Nucleus accumbens (tissue), 56 donors: ENCODE measurements around the gene NELL2.

ENCODE experiments used
- DNase-seq, 56 donors: peaks; one replicate each; lab custom pipeline; 2025; lab: John Stamatoyannopoulos, UW

The NELL2 gene

DNA sequence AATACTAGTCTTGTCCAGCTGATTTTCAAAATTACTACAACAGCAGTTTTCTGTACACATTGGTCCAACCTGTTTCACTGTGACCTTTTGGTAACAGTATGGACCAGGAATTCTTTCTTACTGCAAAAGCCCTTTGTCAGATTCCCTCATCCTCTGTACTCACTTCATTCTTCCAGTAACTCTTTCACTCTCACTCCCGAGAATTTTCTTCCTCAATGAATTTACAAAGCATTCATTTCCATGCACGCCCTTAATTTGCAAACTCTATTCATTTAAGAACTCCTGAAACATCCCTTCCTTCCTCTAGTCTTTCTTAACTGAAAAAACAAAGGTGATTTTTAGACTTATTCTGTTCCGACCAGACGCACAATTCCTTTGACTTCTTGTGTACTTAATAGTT, 238.2 kb downstream of the NELL2 start:
- DNase-seq = no peak

- no peak for DNase-seq
Measured at GRCh38 chr12:44628180-44628579, 247.9 kb downstream of the NELL2 start.

DNA sequence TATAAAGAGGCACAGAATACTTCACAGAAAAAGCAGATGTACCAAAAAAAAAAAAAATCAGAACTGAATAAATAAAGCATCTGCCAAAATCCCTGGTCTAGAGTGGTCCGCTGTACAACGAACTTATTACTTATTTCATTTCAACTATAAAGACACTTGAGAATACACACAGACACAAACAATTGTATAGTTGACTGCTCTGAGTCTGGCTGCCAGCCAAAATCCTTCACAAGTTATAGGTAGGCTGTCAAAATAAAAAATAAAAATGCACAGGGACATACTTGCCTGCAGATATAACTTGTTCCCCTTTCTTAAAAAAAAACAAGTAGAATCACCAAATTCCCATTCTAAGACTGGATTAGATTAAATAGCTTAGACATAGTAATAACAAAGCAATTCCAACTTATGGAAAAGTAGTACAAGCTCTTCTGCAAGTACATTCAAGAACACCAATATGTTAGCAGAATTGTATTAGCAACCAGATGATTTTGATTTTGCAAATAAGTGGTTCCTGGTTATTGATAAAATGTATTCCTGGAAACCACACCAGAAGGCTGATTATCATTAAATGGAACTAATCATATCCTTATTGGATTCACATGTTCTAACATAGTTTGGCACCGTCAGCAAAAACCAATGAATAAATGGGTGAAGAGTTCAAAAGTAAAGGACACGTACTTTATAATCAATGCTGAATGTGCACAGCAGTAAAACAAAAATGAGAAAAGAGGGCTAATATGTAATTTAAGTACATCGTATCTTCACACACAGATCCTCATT, 248.5 kb downstream of the NELL2 start:
- no peak for DNase-seq

DNA sequence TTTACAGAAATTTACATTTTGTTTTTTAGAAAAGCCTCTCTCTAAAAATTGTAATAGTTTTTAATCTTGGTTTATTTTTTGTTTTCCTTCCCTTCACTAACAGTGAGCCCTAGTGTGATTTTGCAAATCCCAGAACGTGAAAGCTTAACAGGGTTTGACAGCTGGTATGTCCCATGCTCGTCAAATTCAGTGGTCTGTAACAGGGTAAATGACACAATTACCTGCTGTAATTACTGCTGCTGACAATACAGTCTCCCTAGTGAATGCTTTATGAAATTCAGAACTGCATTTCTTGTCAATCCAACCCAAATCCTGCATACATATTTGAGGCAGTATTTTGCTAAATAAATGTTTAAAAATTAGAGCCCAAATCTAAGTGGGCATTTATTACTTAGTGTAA, 249.2 kb downstream of the NELL2 start:
- no peak for DNase-seq

DNA sequence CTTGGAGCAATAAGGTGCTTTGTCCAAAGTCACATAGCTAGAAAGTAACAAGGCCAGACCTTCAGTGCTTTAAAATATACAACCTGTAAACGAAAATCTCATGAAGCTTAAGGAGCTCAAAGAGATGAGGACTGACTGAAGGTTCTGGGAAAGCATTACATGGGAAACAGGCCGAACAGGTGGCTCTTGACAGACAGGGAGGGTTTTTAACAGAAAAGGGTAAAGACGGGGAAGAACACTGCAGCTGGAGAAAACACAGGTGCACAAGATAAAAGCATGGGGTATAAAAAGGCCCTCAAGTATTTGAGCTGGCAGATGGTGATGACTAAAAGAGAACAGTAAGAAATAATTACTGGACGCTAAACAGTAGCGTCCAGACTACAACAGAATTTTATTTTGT, 257.2 kb downstream of the NELL2 start:
- DNase-seq = no peak

DNA sequence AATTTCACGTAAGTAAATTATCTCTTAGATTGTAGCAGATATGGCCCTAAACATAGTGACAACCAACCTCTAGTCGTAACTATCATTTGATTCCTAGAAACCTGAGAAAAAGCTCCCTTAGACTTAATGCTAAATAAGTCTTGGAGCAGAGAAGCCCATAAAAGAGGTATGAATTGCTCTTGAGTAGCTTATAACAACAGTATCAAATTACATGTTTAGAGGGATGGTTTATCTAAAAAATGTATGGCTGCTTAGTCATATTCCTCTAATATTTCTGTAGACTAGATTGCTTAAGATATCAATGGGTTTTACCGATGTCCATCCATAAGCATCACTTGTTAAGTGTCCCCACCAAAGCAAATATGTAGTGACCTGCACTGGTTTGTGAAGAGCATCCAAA, 259.7 kb downstream of the NELL2 start:
- no peak for DNase-seq

DNA sequence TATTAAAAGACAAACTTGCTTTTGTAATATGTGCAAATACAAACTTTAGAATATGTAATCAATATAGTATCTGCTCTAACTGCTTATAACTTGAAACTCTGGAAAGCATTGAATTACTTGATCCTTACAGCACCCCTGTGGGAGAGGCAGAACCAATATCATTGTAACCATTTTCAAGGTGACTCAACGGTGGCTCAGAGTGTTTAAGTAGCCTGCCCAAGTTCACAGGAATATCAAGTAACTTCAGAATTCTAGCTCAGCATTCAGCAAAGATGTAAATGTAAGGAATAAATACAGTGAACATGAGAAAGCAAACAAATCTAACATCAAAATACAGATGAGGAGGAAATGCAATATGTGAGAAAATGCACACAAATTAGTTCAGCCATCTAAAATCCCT, 264.6 kb downstream of the NELL2 start:
- DNase-seq = no peak

- no peak for DNase-seq
Measured at GRCh38 chr12:44603701-44604100, 272.4 kb downstream of the NELL2 start.

DNA sequence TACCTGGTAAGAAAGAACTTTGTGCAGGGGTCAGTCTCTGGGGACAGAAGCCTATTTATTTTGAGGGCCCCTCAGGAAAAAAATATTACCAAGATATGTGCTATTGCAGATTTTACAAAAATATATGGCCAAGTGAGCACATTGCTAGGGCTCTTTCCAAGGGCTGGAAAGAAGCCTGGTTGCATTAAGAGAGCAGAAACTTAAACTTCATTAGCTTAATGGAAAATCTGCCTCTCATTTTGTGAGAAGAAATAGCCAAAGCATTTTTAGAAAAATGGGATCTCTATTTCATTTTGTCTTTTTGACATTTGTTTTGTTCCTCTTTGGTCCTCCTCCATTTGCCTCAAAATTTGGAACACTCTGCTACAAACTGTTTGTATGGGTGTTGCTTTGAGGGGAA, 283.5 kb downstream of the NELL2 start:
- no peak for DNase-seq

DNA sequence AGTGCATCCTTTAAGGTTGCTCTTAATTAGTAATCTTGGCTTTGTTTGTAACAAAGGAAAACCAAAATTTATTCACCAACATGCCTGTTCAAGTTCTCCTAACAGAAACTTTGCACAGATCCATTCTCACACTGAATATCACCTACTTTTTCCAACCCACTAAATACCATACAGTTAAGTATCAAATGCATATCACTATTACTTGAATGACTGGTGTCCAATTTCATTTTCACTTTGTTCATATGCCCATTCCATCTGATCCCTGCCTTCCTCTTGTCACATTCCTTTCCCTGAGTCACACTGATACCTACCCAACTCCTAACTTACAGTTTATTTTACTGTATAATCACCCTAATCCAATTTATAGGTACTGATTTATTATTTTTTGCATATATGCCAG, 286.4 kb downstream of the NELL2 start:
- no peak for DNase-seq

- DNase-seq = no peak
Measured at GRCh38 chr12:44588651-44589050, 287.5 kb downstream of the NELL2 start.

DNA sequence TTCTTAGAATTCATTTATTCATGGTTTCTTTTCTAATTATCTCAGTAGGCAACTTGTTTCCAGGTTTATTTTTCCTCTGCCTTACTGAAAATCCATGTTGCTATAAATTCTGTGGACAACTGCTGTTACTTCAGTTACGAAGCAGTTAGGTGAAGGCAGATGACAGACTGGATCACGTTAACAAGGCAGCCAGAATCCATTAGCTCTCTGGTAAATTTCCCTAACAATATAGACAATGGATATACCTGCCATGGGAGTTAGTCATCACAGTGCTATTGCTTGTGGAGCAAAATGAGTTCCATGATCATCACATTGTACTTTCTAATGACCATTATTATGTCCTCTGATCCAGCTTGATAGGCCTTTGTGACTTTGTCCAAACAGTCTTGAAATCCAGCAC, 291.5 kb downstream of the NELL2 start:
- no peak for DNase-seq

- no peak for DNase-seq
Measured at GRCh38 chr12:44582521-44582920, 293.6 kb downstream of the NELL2 start.

DNA sequence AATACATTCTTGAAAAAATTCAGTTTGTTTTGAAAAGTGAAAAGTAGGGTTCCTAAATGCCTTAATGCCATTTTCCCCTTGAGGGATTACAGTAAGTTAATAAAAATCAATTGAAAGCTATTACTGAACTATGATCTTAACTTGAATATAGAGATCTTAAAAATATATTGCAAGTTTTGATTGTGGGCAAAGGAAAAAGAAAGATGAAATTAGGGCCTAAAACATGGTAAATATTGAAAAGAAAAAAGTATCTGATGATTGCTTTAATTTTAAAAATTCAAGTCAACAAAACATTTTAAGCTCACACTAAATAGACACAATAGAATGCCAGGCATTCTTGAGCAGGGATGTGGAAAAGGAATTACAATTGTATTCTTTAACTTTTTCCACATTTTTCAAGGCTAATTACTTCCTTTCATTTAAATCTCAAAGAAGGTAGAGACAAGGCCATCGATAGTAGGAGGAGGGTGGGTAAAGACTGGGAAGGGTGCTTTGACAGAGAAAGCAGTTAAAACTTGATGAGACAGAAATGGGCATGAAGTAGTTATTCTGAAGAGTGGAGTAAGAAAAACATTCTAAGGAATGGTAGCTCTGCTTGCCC, 294.4 kb downstream of the NELL2 start:
- no peak for DNase-seq

DNA sequence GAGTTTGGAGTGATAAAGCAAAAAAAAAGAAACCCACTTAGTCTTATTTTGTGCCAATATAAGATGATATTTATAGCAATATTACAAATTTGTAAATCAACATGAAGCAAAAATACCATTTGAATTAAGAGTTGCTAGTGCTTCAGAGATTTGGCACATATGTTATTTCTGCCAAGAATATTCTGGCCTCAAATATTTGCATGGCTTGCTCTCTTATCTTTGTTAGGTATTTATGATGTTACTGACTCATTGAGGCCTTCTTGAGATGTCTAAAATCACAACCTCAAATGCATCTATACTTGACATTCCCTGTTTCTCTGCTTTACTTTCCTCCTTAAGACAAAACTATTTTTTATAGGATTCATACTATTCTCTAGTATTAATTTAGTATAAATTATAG, 301.5 kb downstream of the NELL2 start:
- DNase-seq = no peak

DNA sequence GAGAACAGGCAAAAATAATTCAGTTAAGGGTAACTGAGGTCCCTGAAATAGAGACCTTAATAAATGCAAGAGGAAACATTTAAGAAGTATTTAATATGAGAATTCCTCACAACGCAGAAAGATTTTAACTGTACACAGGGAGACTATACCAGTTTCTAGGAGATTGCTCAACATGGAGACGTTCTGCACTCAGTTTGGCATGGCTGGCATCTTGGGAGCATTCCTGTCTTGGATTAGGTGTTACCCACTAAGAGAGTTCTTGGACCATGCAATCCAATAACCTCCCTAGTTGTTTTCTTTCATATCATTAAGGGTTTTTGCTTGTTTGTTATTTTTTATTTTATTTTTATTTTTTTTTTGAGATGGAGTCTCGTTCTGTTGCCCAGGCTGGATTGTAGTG, 302.4 kb downstream of the NELL2 start:
- no peak for DNase-seq

DNA sequence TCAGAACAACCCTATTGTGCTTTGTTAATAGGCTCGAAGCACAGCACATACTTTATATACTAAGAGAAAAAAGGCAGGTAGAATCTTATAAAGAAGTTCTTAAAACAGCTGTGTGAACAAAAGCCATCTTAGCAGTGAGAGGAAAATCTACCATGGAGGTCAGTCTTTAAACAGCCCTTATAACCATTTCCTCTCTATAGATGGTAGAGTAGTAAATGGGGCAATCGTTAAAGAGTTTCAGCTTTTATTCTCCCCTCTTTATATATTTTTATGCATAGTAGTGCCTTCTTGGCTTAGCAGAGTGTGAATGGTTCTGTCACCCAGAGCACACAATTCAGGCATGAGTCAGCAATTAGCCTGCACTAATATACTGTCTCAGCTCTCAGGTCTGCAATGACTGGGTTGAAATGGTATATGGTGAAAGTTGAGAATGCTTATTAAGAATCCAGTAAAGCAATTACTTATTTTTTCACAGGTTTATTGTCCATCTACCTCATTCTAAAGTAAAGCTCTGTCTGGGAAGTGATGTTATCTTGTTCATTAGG, 305.0 kb downstream of the NELL2 start:
- peak in 1 of 56 donors; percentile 0 for DNase-seq

- peak in 4 of 56 donors; percentile 1 to 14 (median 4) for DNase-seq
Measured at GRCh38 chr12:44570036-44570583, 306.0 kb downstream of the NELL2 start.

GRCh38 chr12:44565163-44565562, 311.0 kb downstream of the NELL2 start:
- no peak for DNase-seq

DNA sequence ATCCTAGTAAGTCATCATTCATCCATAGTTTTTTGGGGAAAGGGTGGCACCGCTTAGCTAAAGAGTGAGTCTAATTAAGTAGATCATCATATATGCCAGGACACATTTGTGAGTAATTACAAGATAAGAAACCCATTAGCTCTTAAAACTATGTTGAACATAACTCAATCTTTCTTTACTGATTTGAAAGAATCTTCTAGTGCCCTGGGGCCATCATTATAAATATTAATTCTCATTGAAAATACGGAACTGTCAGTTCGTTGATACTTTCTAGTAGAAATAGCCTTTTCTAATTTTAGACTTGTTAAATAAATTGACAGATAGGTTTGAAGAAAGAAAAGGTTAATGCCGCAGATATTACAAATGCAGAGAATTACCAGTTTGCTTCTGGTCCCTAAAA, 312.6 kb downstream of the NELL2 start:
- DNase-seq = no peak

DNA sequence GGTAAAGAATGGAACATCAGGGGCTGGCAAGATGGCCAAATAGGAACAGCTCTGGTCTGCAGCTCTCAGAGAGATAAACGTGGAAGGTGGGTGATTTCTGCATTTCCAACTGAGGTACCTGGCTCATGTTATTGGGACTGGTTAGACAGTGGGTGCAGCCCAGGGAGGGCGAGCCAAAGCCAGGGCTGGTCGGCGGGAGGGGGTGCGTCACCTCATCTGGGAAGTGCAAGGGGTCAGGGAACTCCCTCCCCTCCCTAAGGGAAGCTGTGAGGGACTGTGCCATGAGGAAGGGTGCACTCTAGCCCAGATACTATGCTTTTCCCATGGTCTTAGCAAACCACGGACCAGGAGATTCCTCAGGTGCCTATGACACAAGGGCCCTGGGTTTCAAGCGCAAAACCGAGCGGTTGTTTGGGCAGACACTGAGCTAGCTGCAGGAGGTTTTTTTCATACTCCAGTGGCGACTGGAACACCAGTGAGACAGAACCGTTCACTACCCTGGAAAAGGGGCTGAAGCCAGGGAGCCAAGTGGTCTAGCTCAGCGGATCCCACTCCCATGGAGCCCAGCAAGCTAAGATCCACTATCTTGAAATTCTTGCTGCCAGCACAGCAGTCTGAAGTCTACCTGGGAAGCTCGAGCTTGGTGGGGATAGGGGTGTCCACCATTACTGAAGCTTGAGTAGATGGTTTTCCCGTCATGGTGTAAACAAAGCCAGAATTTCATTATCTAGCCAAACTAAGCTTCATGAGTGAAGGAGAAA, 317.6 kb downstream of the NELL2 start:
- DNase-seq = no peak
